NCI-H2171 (cell line): ENCODE data around the gene CREBL2.
"Not testable (repeated sequence)": the region's sequence is repeated elsewhere in the genome, so short reads cannot be mapped to it uniquely, and the experiment has no call there.

Experiments
- DNase-seq: peaks from one replicate; lab custom pipeline; 2025; lab: John Stamatoyannopoulos, UW

The CREBL2 gene

GRCh38 chr12:12598864-12599263, 12.8 kb upstream of the CREBL2 start:
- no peak for DNase-seq

- no peak for DNase-seq
Observed at GRCh38 chr12:12599750-12600643, 11.7 kb upstream of the CREBL2 start.

GRCh38 chr12:12600659-12601058, 11.0 kb upstream of the CREBL2 start:
- DNase-seq = no peak

- DNase-seq = no peak
Observed at GRCh38 chr12:12604740-12605139, 6.9 kb upstream of the CREBL2 start.

- no peak for DNase-seq
Observed at GRCh38 chr12:12606781-12607589, 4.7 kb upstream of the CREBL2 start.

GRCh38 chr12:12608557-12608957, 3.1 kb upstream of the CREBL2 start:
- DNase-seq = peak; percentile 79

- no peak for DNase-seq
Observed at GRCh38 chr12:12609692-12610091, 2.0 kb upstream of the CREBL2 start.

- DNase-seq = no peak
Observed at GRCh38 chr12:12610711-12611110, 965 bp upstream of the CREBL2 start.

- no peak for DNase-seq
Observed at GRCh38 chr12:12612358-12612757, 682 bp downstream of the CREBL2 start.

- no peak for DNase-seq
Observed at GRCh38 chr12:12613344-12613743, 1.7 kb downstream of the CREBL2 start.

- no peak for DNase-seq
Observed at GRCh38 chr12:12614342-12614741, 2.7 kb downstream of the CREBL2 start.

GRCh38 chr12:12616512-12617310, 5.0 kb downstream of the CREBL2 start:
- DNase-seq = no peak

GRCh38 chr12:12618064-12618463, 6.4 kb downstream of the CREBL2 start:
- DNase-seq = not testable (repeated sequence)

- DNase-seq = no peak
Observed at GRCh38 chr12:12620730-12621315, 9.1 kb downstream of the CREBL2 start.

- no peak for DNase-seq
Observed at GRCh38 chr12:12622418-12622817, 10.7 kb downstream of the CREBL2 start.

- DNase-seq = no peak
Observed at GRCh38 chr12:12624498-12624992, 12.9 kb downstream of the CREBL2 start.

GRCh38 chr12:12626471-12626870, 14.8 kb downstream of the CREBL2 start:
- no peak for DNase-seq

GRCh38 chr12:12627308-12627827, 15.7 kb downstream of the CREBL2 start:
- DNase-seq = no peak

- no peak for DNase-seq
Observed at GRCh38 chr12:12628013-12628412, 16.3 kb downstream of the CREBL2 start.

- DNase-seq = no peak
Observed at GRCh38 chr12:12630850-12631249, 19.2 kb downstream of the CREBL2 start.

- DNase-seq = no peak
Observed at GRCh38 chr12:12635651-12636050, 24.0 kb downstream of the CREBL2 start.
